PC-9 (cell line): ENCODE results near the gene LRRC4C. TPM values are rescaled to one million over a fixed set of nuclear protein-coding genes. Genes with fewer than 3 reads are reported as not detected.

Experiments
- BruUV-seq: library from RNA; stranded (reverse); fragments of 400-500 nt; replicated peaks from 2 replicates; lab custom pipeline; 2021; lab: Mats Ljungman, UMichigan
- CTCF ChIA-PET: fragments of 300-600 bp; sonication (Branson Sonifier 250); formaldehyde crosslinking; loops from one replicate; lab custom pipeline; 2022; ENCODE audit warnings: antibody characterized with exemption; lab: Charles Lee
- POLR2A ChIA-PET: fragments of 300-600 bp; sonication (Branson Sonifier 250); formaldehyde crosslinking; loops from one replicate; lab custom pipeline; 2022; ENCODE audit warnings: antibody characterized with exemption; ENCODE audit not compliant: unreplicated experiment; lab: Charles Lee
- DNase-seq, 2 experiments: peaks; one replicate each; pipeline versions ENCODE4 v3.0.0 to v3.0.0-alpha.2; 2015 to 2022; ENCODE audit warnings: mixed read lengths in 1 of 2
- H2AFZ ChIP-seq: fragments of 200-600 bp; sonication (generic); 2 replicates; pipeline ENCODE4 v1.8.1; 2017; ENCODE audit warnings: antibody characterized with exemption
- H3F3A ChIP-seq: fragments of 200-600 bp; sonication (generic); 2 replicates; pipeline ENCODE4 v1.8.1; 2017; ENCODE audit warnings: antibody characterized with exemption, mild to moderate bottlenecking, low read depth; ENCODE audit not compliant: insufficient read depth
- H3K27ac ChIP-seq: fragments of 200-600 bp; sonication (generic); 2 replicates; pipeline ENCODE4 v1.6.1; 2016; ENCODE audit warnings: mixed run types
- H3K27me3 ChIP-seq: fragments of 200-600 bp; sonication (generic); 2 replicates; pipeline ENCODE4 v1.6.1; 2016; ENCODE audit warnings: low read depth, mixed run types; ENCODE audit not compliant: insufficient read depth
- H3K36me3 ChIP-seq: fragments of 200-600 bp; sonication (generic); 2 replicates; pipeline ENCODE4 v1.6.1; 2016; ENCODE audit warnings: low read depth, mixed run types
- H3K4me1 ChIP-seq: fragments of 200-600 bp; sonication (generic); replicated peaks from 2 replicates; pipeline ENCODE4 v1.6.1; 2016; ENCODE audit warnings: mixed run types; ENCODE audit not compliant: insufficient read depth
- H3K4me2 ChIP-seq: fragments of 200-600 bp; sonication (generic); 2 replicates; pipeline ENCODE4 v1.6.1; 2017; ENCODE audit warnings: mixed run types
- H3K4me3 ChIP-seq: fragments of 200-600 bp; sonication (generic); 2 replicates; pipeline ENCODE4 v1.6.1; 2016; ENCODE audit warnings: mixed run types
- H3K79me2 ChIP-seq: fragments of 200-600 bp; sonication (generic); 2 replicates; pipeline ENCODE4 v1.6.1; 2017; ENCODE audit warnings: low read depth, mixed run types
- H3K9me2 ChIP-seq: fragments of 200-600 bp; sonication (generic); 2 replicates; pipeline ENCODE4 v1.8.1; 2017; ENCODE audit warnings: mild to moderate bottlenecking; ENCODE audit not compliant: insufficient read depth
- H3K9me3 ChIP-seq: fragments of 200-600 bp; sonication (generic); 2 replicates; pipeline ENCODE4 v1.8.1; 2016; ENCODE audit warnings: low read depth; ENCODE audit not compliant: insufficient read depth
- H4K20me1 ChIP-seq: fragments of 200-600 bp; sonication (generic); 2 replicates; pipeline ENCODE4 v1.8.1; 2017; ENCODE audit not compliant: insufficient read depth
- EZH2 ChIP-seq: fragments of 200-600 bp; sonication (generic); IDR thresholded peaks from 2 replicates; pipeline ENCODE4 v1.8.0; 2017; ENCODE audit warnings: antibody characterized with exemption, low read depth
- intact Hi-C: fragments of 100-400 bp; cut with micrococcal nuclease; formaldehyde crosslinking; loops from one replicate; pipeline ENCODE4 v1.10.0; 2022; ENCODE audit not compliant: unreplicated experiment
- total RNA-seq: library from RNA; stranded (reverse); gene quantifications from 2 replicates; pipeline ENCODE4 v1.2.3, GENCODE V29; 2021
- TF ChIP-seq, protein P1 (sequence below): fragments of 200-600 bp; sonication (generic); conservative IDR thresholded peaks from 2 replicates; pipeline ENCODE4 v1.6.1; 2017; ENCODE audit warnings: mixed run types, antibody characterized with exemption, mild to moderate bottlenecking, moderate library complexity

LRRC4C gene
- total RNA-seq, 1 experiment from 2014 or later: not detected

DNA sequence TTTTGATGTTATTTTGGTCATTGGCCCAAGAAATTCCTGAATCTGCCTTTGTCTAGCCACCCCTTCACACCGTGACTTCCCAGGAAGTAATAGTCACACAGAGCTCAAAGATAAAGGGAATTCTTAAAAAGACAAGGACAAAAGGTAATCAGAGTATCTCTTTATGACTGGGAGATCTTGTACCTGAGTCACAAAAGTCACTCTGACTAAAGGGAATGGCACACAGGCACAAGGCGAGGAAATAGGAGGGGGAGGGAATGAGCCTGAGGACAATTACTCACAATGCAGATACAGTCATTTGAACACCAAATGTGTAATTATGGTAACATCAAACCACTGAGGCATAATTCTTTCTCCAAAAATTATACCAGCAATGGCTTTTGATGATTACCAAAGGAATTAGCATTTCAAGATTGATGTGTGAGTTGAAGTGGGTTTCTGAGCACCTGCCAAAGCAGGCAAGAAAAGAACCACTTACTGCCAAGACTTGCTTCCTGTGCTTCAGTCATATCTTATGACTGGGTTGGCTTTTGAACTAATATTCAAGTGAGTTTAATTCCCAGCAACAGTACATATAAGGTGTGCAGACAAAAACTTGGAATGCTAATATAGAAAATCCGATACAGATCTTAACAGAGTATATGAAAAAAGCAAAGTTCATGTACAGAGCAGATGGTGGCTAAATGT, 856.4 kb downstream of the LRRC4C start:
- CTCF ChIA-PET: no interaction called here
- no peak for DNase-seq

DNA sequence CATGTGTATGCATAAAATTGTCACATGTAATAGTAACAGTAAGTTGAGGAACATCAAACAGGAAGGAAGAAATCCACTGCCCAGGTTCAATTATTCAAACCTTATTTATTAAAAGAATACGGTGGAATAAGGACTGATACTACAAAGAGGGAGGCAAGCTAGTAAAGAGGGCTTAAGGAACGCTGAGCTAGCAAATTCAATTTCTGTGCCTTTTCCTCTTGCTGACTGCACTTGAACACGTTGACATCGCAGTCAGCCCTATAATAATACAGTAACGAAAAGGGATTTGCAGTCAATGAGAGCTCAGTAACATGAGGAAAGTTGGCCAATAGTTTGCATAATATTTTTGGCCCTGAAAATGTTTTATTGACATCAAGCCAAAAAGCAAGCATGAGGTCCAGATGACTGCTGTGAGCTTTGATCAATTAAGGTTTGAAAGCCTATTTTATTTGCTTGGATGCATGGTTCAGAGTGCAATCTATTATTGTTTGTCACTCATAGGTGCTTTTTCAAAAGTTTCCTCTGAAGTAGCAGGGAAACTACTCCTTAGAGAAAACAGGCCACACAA, 861.8 kb downstream of the LRRC4C start:
- no TSS peak for BruUV-seq
- no peaks in the 10 kb centered on the region for H3F3A ChIP-seq
- H2AFZ ChIP-seq: no peak overlapping the region
- H3K79me2 ChIP-seq: no peaks in the 10 kb centered on the region
- H3K4me1 ChIP-seq: no peaks in the 10 kb centered on the region
- intact Hi-C loops: no loop called here
- H3K27me3 ChIP-seq: no peaks in the 10 kb centered on the region
- H3K9me2 ChIP-seq: no peaks in the 10 kb centered on the region
- H4K20me1 ChIP-seq: no peaks in the 10 kb centered on the region
- H3K27ac ChIP-seq: no peak overlapping the region
- POLR2A ChIA-PET: no interaction called here
- DNase-seq: no peak
- H3K36me3 ChIP-seq: no peaks in the 10 kb centered on the region
- no peak overlapping the region for H3K4me3 ChIP-seq
- TF ChIP-seq, protein P1, sequence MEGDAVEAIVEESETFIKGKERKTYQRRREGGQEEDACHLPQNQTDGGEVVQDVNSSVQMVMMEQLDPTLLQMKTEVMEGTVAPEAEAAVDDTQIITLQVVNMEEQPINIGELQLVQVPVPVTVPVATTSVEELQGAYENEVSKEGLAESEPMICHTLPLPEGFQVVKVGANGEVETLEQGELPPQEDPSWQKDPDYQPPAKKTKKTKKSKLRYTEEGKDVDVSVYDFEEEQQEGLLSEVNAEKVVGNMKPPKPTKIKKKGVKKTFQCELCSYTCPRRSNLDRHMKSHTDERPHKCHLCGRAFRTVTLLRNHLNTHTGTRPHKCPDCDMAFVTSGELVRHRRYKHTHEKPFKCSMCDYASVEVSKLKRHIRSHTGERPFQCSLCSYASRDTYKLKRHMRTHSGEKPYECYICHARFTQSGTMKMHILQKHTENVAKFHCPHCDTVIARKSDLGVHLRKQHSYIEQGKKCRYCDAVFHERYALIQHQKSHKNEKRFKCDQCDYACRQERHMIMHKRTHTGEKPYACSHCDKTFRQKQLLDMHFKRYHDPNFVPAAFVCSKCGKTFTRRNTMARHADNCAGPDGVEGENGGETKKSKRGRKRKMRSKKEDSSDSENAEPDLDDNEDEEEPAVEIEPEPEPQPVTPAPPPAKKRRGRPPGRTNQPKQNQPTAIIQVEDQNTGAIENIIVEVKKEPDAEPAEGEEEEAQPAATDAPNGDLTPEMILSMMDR: no peak
- TF ChIP-seq EZH2: no peak
- H3K4me2 ChIP-seq: no peak overlapping the region
- H3K9me3 ChIP-seq: no peaks in the 10 kb centered on the region
- CTCF ChIA-PET: no interaction called here

More for the DNA sequence above, 856.4 kb downstream of the LRRC4C start:
- H3K9me2 ChIP-seq: no peaks in the 10 kb centered on the region
- H3K27me3 ChIP-seq: no peaks in the 10 kb centered on the region
- intact Hi-C loops: no loop called here
- no peak overlapping the region for H2AFZ ChIP-seq
- no peak overlapping the region for H3K27ac ChIP-seq
- no peak overlapping the region for H3K4me3 ChIP-seq
- no peaks in the 10 kb centered on the region for H3F3A ChIP-seq
- H4K20me1 ChIP-seq: no peaks in the 10 kb centered on the region
- no peak overlapping the region for H3K4me2 ChIP-seq
- TF ChIP-seq, protein P1: no peak
- no peak for TF ChIP-seq EZH2
- no peaks in the 10 kb centered on the region for H3K9me3 ChIP-seq
- H3K36me3 ChIP-seq: no peaks in the 10 kb centered on the region
- no peaks in the 10 kb centered on the region for H3K4me1 ChIP-seq
- BruUV-seq: no TSS peak
- POLR2A ChIA-PET: no interaction called here
- no peaks in the 10 kb centered on the region for H3K79me2 ChIP-seq

DNA sequence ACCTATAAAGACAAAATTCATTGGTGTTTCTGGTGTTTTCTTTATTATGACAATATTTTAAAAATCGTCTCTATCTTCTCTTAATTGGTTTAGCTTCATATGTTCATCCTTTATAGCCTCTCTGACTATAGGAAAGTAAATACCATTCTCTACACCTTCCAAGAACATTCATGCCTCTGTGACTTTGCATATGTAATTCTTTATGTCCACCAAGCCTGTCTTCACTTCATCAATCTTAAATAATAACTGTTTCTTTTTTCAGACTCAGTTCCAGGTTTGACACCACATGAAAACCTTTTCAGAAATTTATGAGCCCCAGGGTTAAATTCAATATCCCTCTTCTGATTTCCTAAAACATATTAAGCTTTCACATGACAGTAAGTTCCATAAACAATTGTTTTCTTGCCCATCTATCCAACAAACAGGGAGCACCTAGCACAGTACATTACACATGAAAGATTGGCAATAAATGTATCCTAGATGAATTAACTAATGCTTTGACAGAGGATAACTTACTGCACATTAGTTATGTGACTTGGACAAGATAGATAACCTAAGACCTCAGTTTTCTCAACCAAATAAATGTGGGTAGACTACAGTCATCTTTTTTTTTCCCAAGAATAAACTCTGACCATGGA, 886.1 kb downstream of the LRRC4C start:
- intact Hi-C loops: no loop called here
- peaks cover under 1% of the 10 kb centered on the region; the same call in 1 of the 2 replicates for H3K27me3 ChIP-seq
- H3K4me1 ChIP-seq: no peaks in the 10 kb centered on the region
- no peak overlapping the region for H3K4me3 ChIP-seq
- H3K9me2 ChIP-seq: no peaks in the 10 kb centered on the region; the same call in 1 of the 2 replicates
- H3K4me2 ChIP-seq: no peak overlapping the region
- H3K9me3 ChIP-seq: no peaks in the 10 kb centered on the region; the same call in 1 of the 2 replicates
- H4K20me1 ChIP-seq: no peaks in the 10 kb centered on the region
- H3F3A ChIP-seq: no peaks in the 10 kb centered on the region
- BruUV-seq: no TSS peak
- H3K36me3 ChIP-seq: no peaks in the 10 kb centered on the region
- no peaks in the 10 kb centered on the region for H3K79me2 ChIP-seq
- ChIA-PET POLR2A (no interaction called here), CTCF (no interaction called here)
- no peak for TF ChIP-seq EZH2
- TF ChIP-seq, protein P1: no peak
- H3K27ac ChIP-seq: no peak overlapping the region
- DNase-seq: no peak
- no peak overlapping the region for H2AFZ ChIP-seq
